Spinal cord (tissue), 10 donors: Measurements from ENCODE around the gene MVB12A. TPM values are rescaled to one million over a fixed set of nuclear protein-coding genes. Genes with fewer than 3 reads are reported as not detected.

Experiments
- DNase-seq, 6 donors: peaks; one replicate each; pipeline versions ENCODE4 v3.0.0 to v3.0.0-alpha.2; 2013 to 2015; ENCODE audit warnings: low spot score in 6 of 6, low read depth in 4 of 6
- H3K27ac ChIP-seq: one replicate; pipeline ENCODE4 v1.5.1; 2013; ENCODE audit warnings: low read depth, low read length, control low read depth
- H3K27me3 ChIP-seq: one replicate; pipeline ENCODE4 v1.6.1; 2013; ENCODE audit warnings: low read length; ENCODE audit not compliant: control insufficient read depth, insufficient read depth
- H3K36me3 ChIP-seq: one replicate; pipeline ENCODE4 v1.6.1; 2013; ENCODE audit warnings: low read length; ENCODE audit not compliant: control insufficient read depth, insufficient read depth
- H3K4me1 ChIP-seq: one replicate; pipeline ENCODE4 v1.6.1; 2013; ENCODE audit warnings: low read length; ENCODE audit not compliant: control insufficient read depth, insufficient read depth
- H3K4me3 ChIP-seq: one replicate; pipeline ENCODE4 v1.5.1; 2013; ENCODE audit warnings: low read depth, low read length, control low read depth
- H3K9me3 ChIP-seq: one replicate; pipeline ENCODE4 v1.6.1; 2013; ENCODE audit warnings: low read length; ENCODE audit not compliant: control insufficient read depth, insufficient read depth
- WGBS: methylation state at CpG from one replicate; pipeline ENCODE4 v1.1.5; 2013; ENCODE audit warnings: missing lambda C conversion rate; ENCODE audit not compliant: insufficient coverage; 5-methylcytosine and 5-hydroxymethylcytosine counted together
- polyA plus RNA-seq, 2 donors: library from polyadenylated mRNA; unstranded; fragments of 120-200 nt; gene quantifications; one replicate each; pipeline ENCODE4 v1.2.1, GENCODE V29; 2013; ENCODE audit not compliant: insufficient read length in 2 of 2
- total RNA-seq, 2 donors: library from RNA; depleted of rRNA in 1 of 2; stranded (reverse); fragments of 120-200 nt in 1 of 2; fragments of >200 nt in 1 of 2; gene quantifications; one replicate each; pipeline versions ENCODE4 v1.2.3 to v1.2.4, GENCODE V29; 2013 to 2014
- donor health status: healthy.

The MVB12A gene
- total and polyA plus RNA-seq, 4 donors, result 16.0 to 56.7 (median 51.3) TPM

DNA sequence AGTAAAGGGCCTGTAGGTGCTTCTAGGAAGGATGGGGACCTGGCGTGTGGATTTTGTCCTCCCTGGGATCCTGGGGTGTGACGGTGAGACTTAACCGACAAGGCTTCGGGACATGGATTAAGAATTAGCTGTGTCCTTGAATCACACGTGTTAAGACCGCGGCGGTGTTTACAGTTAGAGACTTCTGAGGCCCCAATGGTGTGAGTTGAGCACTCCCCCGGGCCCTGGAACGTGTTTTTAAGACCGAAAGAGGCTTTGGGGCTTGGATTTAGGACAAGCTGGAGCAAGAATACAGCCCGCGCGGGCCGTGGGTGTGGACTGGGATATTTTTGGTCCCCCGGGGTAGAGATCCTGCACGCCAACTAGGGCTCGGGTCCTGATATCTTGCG lies 49.2 kb downstream of the MVB12A start:
- Histone ChIP-seq H3K4me1 (peaks cover 34% of the 10 kb centered on the region), H3K27me3 (no peaks in the 10 kb centered on the region), H3K27ac (peak overlapping the region; percentile 84), H3K36me3 (peaks cover under 1% of the 10 kb centered on the region), H3K9me3 (no peaks in the 10 kb centered on the region), H3K4me3 (peak overlapping the region; percentile 73)
- DNase-seq, result peak in 1 of 6 donors; percentile 31
- 4% methylated on average over 19 of the region's 19 CpGs for WGBS

DNA sequence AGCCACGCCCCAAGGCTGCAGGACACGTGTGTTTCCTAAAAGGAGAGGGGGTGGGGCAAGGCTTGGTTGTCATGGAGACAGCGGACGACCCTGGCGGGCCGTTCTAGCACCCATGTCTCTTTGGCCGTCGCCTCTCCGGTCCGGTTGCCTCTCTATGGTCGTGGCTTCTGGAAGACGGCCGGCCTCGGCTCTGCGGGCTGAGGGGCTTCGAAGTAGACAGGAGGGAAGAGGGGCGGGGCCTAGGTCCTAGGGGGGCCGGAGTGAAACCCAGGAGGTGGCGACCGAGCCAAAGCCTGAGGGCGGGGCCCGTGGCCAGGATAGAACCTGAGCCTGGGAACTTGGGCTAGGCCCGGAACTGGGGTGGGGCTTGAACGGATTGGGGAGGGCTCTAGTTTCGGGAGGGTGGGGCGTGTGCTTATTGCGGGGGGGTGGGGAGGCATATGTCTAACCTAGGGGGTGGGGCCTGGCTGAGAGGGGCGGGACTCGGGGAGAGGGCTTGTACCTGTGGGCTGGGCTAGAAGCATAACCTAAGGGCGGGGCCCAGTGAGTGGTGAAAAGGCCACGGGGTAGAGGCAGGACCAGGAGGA lies 49.7 kb downstream of the MVB12A start:
- Histone ChIP-seq H3K4me1 (peaks cover 34% of the 10 kb centered on the region), H3K36me3 (peaks cover 2% of the 10 kb centered on the region), H3K27ac (peak overlapping the region; percentile 94), H3K9me3 (no peaks in the 10 kb centered on the region), H3K4me3 (peak overlapping the region; percentile 73), H3K27me3 (no peaks in the 10 kb centered on the region)
- WGBS, result under 1% methylated on average over 30 of the region's 31 CpGs
- DNase-seq, result peak; percentile 60 to 94 (median 81)

DNA sequence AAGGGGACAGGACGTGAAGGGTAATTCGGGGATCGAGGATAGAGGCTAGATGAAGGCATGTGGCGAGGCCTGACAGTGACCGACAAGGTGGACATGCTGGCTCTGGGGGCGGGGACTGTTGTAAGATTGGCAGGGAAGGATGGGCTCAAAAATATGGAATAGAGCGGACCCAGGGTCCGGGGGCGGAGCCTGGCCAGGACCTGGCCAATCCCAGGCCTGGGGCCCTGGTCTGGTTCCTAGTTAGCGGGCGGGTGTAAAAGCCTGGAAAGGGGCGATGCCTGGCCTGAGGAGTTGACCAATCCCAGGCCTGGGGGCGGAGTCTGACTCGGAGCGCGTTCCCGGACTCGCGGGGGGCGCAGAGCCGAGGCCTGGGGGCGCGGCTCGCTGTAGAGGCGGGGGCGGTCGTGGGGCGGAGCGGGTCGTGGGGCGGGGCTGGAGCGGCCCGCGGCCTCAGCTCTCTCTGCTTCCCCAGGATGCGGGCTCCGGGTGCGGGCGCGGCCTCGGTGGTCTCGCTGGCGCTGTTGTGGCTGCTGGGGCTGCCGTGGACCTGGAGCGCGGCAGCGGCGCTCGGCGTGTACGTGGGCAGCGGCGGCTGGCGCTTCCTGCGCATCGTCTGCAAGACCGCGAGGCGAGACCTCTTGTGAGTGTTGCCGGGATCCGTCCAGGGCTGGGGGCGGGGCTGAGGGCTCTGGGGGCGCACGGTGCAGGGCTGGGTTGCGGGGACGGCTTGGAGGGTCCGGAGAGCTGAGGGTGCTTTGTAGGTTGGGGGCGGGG lies 50.4 kb downstream of the MVB12A start, which contains the start of gene SLC27A1:
Gene SLC27A1 (plus strand): TSS at position 457 of the 774 bp plus-strand sequence. CDS start 17 bp downstream, at position 474.
- peak; percentile 96 to 100 (median 98) for DNase-seq
- 0% methylated on average over 62 of the region's 67 CpGs for WGBS
- Histone ChIP-seq H3K27me3 (no peaks in the 10 kb centered on the region), H3K27ac (peak within 1 kb of the TSS; percentile 94), H3K4me1 (peaks cover 40% of the 10 kb centered on the region), H3K4me3 (peak within 1 kb of the TSS; percentile 73), H3K36me3 (peaks cover 2% of the 10 kb centered on the region), H3K9me3 (no peaks in the 10 kb centered on the region)

DNA sequence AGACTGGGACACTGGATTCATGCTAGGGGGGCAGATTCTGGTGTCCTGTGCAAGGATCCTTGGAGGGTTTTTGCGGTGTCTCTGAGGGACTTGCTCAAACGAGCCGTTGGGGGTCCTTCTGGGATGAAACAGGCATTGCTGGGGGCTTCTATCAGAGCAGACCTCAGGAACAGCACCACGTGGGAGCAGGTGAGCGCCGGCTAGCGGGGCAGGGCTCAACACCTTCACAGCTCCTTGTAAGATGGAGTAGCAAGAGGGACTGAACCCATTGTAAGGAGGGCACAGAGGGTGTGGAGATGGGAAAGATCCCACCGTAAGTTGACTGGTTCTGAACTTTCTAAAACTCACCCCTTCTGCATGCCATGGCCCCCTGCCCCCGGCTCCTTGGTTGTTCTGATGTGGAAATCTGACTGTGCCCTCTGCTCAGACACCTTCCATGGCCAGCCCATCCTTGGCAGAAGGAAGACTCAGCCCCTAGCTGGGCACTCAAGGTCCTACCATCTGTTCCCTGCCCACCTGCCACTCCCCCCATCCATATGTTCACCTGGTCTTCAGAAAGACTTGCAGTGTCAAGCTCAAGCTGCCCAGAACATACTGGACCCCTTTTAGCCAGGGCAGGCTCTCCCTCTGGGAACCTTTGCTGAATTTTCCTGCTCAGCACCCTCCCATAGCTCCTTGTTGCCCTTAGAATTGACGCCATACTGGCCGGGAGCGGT lies 51.7 kb downstream of the MVB12A start:
- Histone ChIP-seq H3K36me3 (peaks cover 2% of the 10 kb centered on the region), H3K27me3 (no peaks in the 10 kb centered on the region), H3K9me3 (no peaks in the 10 kb centered on the region), H3K27ac (no peak overlapping the region), H3K4me3 (peak overlapping the region; percentile 72), H3K4me1 (peaks cover 49% of the 10 kb centered on the region)
- 28% methylated on average over 9 of the region's 12 CpGs for WGBS
- DNase-seq, result no peak

DNA sequence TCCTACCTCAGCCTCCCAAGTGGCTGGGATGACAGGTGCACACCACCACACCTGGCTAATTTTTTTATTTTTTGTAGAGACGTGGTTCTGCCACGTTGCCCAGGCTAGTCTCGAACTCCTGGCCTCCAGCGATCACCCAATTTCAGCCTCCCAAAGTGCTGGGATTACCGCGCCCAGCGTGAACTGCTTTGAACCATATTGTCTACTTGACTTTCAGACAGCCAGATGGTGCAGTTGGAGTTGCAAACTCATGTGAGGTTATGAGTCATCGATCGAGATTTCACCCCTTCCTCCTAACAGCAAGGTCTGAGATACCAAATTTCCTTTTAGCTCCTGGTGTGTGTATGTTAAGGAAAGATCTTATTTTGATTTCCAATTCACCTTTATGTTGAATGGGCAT lies 53.2 kb downstream of the MVB12A start:
- WGBS, result 96% methylated on average over 7 of the region's 9 CpGs
- no peaks in the 10 kb centered on the region for H3K27me3 ChIP-seq
- no peaks in the 10 kb centered on the region for H3K9me3 ChIP-seq
- H3K4me1 ChIP-seq, result peaks cover 50% of the 10 kb centered on the region
- H3K36me3 ChIP-seq, result peaks cover 2% of the 10 kb centered on the region
- no peak overlapping the region for H3K4me3 ChIP-seq
- H3K27ac ChIP-seq, result no peak overlapping the region
- no peak for DNase-seq

Other genes starting within 250 kb of the MVB12A start
- 10 to 100 TPM; 13.3 to 27.1 TPM for gene USE1, start 204.7 kb upstream of the MVB12A start, total RNA-seq
- 10 to 100 TPM; 38.7 to 46.8 TPM for gene USE1, start 204.7 kb upstream of the MVB12A start, polyA plus RNA-seq
- 1 to 10 TPM; 3.9 to 9.8 TPM for gene OCEL1, start 193.8 kb upstream of the MVB12A start, total RNA-seq
- gene OCEL1, start 193.8 kb upstream of the MVB12A start, polyA plus RNA-seq, result 10 to 100 TPM; 12.1 to 20.9 TPM
- gene NR2F6, start 174.1 kb upstream of the MVB12A start, total RNA-seq, result 10 to 100 TPM in 1 of 2 donors, 1 to 10 TPM in 1; 8.9 to 33.6 TPM
- 10 to 100 TPM; 24.2 to 28.1 TPM for gene NR2F6, start 174.1 kb upstream of the MVB12A start, polyA plus RNA-seq
- 1 to 10 TPM; 2.1 to 5.5 TPM for gene USHBP1, start 155.3 kb upstream of the MVB12A start, total RNA-seq
- 1 to 10 TPM; 3.0 to 5.3 TPM for gene USHBP1, start 155.3 kb upstream of the MVB12A start, polyA plus RNA-seq
- 100 to 1,000 TPM in 1 of 2 donors, 10 to 100 TPM in 1; 60.1 to 107 TPM for gene BABAM1, start 152.6 kb upstream of the MVB12A start, total RNA-seq
- 100 to 1,000 TPM; 125 to 137 TPM for gene BABAM1, start 152.6 kb upstream of the MVB12A start, polyA plus RNA-seq
- under 1 TPM; 0.61 to 0.79 TPM for gene ANKLE1, start 138.1 kb upstream of the MVB12A start, total RNA-seq
- 1 to 10 TPM; 2.6 to 4.3 TPM for gene ANKLE1, start 138.1 kb upstream of the MVB12A start, polyA plus RNA-seq
- 10 to 100 TPM; 15.9 to 18.2 TPM for gene ABHD8, start 116.6 kb upstream of the MVB12A start, total RNA-seq
- gene ABHD8, start 116.6 kb upstream of the MVB12A start, polyA plus RNA-seq, result 10 to 100 TPM; 34.6 to 35.6 TPM
- gene MRPL34, start 114.2 kb upstream of the MVB12A start, total RNA-seq, result 10 to 100 TPM; 20.8 to 54.0 TPM
- gene MRPL34, start 114.2 kb upstream of the MVB12A start, polyA plus RNA-seq, result 10 to 100 TPM; 80.7 to 81.3 TPM
- 10 to 100 TPM; 23.6 to 32.8 TPM for gene DDA1, start 110.5 kb upstream of the MVB12A start, total RNA-seq
- gene DDA1, start 110.5 kb upstream of the MVB12A start, polyA plus RNA-seq, result 10 to 100 TPM; 80.1 to 84.8 TPM
- 10 to 100 TPM; 12.9 to 19.7 TPM for gene ANO8, start 85.2 kb upstream of the MVB12A start, total RNA-seq
- 10 to 100 TPM; 59.3 to 77.6 TPM for gene ANO8, start 85.2 kb upstream of the MVB12A start, polyA plus RNA-seq
- gene GTPBP3, start 82.5 kb upstream of the MVB12A start, total RNA-seq, result 10 to 100 TPM; 11.5 to 13.0 TPM
- 10 to 100 TPM; 23.3 to 31.5 TPM for gene GTPBP3, start 82.5 kb upstream of the MVB12A start, polyA plus RNA-seq
- gene PLVAP, start 42.7 kb upstream of the MVB12A start, total RNA-seq, result 10 to 100 TPM in 1 of 2 donors, 1 to 10 TPM in 1; 5.1 to 22.3 TPM
- 10 to 100 TPM in 1 of 2 donors, 1 to 10 TPM in 1; 7.5 to 12.0 TPM for gene PLVAP, start 42.7 kb upstream of the MVB12A start, polyA plus RNA-seq
- not detected for gene CCDC194, start 25.9 kb upstream of the MVB12A start, total RNA-seq
- not detected for gene CCDC194, start 25.9 kb upstream of the MVB12A start, polyA plus RNA-seq
- 10 to 100 TPM; 11.6 to 14.5 TPM for gene BST2, start 14.4 kb upstream of the MVB12A start, total RNA-seq
- gene BST2, start 14.4 kb upstream of the MVB12A start, polyA plus RNA-seq, result 10 to 100 TPM; 13.0 to 14.4 TPM
- 1 to 10 TPM; 2.1 to 2.6 TPM for gene TMEM221, start 28.6 kb downstream of the MVB12A start, total RNA-seq
- 1 to 10 TPM; 2.5 to 4.2 TPM for gene TMEM221, start 28.6 kb downstream of the MVB12A start, polyA plus RNA-seq
- not detected for gene NXNL1, start 40.9 kb downstream of the MVB12A start, total RNA-seq
- not detected for gene NXNL1, start 40.9 kb downstream of the MVB12A start, polyA plus RNA-seq
- 10 to 100 TPM; 15.6 to 24.1 TPM for gene SLC27A1, start 50.5 kb downstream of the MVB12A start, total RNA-seq
- gene SLC27A1, start 50.5 kb downstream of the MVB12A start, polyA plus RNA-seq, result 10 to 100 TPM; 32.1 to 47.5 TPM
- gene PGLS, start 91.6 kb downstream of the MVB12A start, total RNA-seq, result 10 to 100 TPM; 23.9 to 91.9 TPM
- 10 to 100 TPM; 99.4 to 99.8 TPM for gene PGLS, start 91.6 kb downstream of the MVB12A start, polyA plus RNA-seq
- gene COLGALT1, start 135.6 kb downstream of the MVB12A start, total RNA-seq, result 10 to 100 TPM; 24.3 to 41.0 TPM
- 10 to 100 TPM; 38.6 to 64.5 TPM for gene COLGALT1, start 135.6 kb downstream of the MVB12A start, polyA plus RNA-seq